Measurements from ENCODE around the gene RAX2. TPM values are rescaled to one million over a fixed set of nuclear protein-coding genes. Genes with fewer than 3 reads are reported as not detected.

RAX2 gene
- total RNA-seq, 1 donor from 2014 or later = not detected

DNA sequence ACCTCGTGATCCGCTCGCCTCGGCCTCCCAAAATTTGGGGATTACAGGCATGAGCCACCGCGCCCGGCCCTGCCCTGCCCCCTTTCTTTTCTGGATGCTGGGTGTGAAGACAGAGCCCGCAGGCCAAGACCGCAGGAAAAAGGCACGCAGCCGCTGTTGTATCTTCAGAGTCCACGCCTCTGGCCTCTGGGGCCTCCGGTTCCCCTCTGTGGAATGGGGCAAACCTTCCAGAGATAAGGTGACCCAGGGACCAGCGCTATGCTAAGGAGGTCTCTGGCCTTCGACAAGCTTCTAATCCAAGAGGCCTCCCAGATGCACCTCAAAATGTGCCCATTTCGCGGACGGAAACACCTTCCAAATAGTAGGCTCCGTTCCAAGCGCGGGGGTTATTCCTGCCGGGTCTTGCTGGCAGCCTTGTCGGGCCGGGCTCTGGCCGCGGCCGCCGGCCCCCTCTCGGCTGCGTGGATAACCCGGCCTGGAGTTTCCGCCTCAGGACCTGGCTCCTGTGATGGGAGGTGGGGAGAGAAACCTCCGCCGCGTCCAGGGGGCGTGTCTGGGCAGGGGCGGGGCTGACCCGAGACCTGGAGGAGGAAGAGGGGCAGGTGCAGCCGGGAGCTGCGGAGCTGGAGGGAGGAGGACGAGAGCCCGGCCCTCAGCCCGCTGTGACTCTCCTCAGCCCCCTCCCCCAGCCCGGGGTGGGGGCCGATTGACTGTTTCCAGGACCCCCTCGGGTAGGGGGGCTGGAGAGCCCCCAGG, 50.7 kb downstream of the RAX2 start:
- H3K4me1 ChIP-seq = peaks cover 12% of the 10 kb centered on the region
- TF ChIP-seq CTCF (IDR thresholded peaks at IDR 0.05) (peak in 1 of 3 experiments; percentile 21), POLR2AphosphoS5 (IDR thresholded peaks at IDR 0.05; ENCODE audit: insufficient read depth in 1 of 2, low read depth in 1 of 2) (peak; percentile 47 to 68), POLR2A (IDR thresholded peaks at IDR 0.05) (peak in 1 of 2 donors; percentile 50)
- no peaks in the 10 kb centered on the region for H3K9me3 ChIP-seq
- H3K27ac ChIP-seq = no peak overlapping the region
- intact Hi-C loops (cut with DNase I) = no loop called here
- peak overlapping the region; percentile 22 to 26 for H3K4me3 ChIP-seq
- no peak for DNase-seq (ENCODE audit: extremely low spot score in 2 of 2)
- H3K27me3 ChIP-seq = peaks cover 6% of the 10 kb centered on the region
- H3K36me3 ChIP-seq = no peaks in the 10 kb centered on the region

GRCh38 chr19:3720349-3720917, 51.6 kb downstream of the RAX2 start:
- H3K4me3 ChIP-seq = no peak overlapping the region
- H3K9me3 ChIP-seq = no peaks in the 10 kb centered on the region
- TF ChIP-seq POLR2AphosphoS5 (IDR thresholded peaks at IDR 0.05; ENCODE audit: insufficient read depth in 1 of 2, low read depth in 1 of 2) = no peak
- TF ChIP-seq CTCF (IDR thresholded peaks at IDR 0.05) = no peak
- no peak for TF ChIP-seq POLR2A (IDR thresholded peaks at IDR 0.05)
- H3K4me1 ChIP-seq = peaks cover 12% of the 10 kb centered on the region
- H3K27ac ChIP-seq = no peak overlapping the region
- H3K36me3 ChIP-seq = no peaks in the 10 kb centered on the region
- peaks cover 6% of the 10 kb centered on the region for H3K27me3 ChIP-seq
- intact Hi-C loops (cut with DNase I) = no loop called here
- no peak for DNase-seq (ENCODE audit: extremely low spot score in 2 of 2)

- peaks cover 12% of the 10 kb centered on the region for H3K4me1 ChIP-seq
- intact Hi-C loops (cut with DNase I) = no loop called here
- no peak overlapping the region for H3K27ac ChIP-seq
- H3K4me3 ChIP-seq = no peak overlapping the region
- no peaks in the 10 kb centered on the region for H3K9me3 ChIP-seq
- DNase-seq (ENCODE audit: extremely low spot score in 2 of 2) = no peak
- H3K27me3 ChIP-seq = peaks cover 6% of the 10 kb centered on the region
- no peak for TF ChIP-seq POLR2AphosphoS5 (IDR thresholded peaks at IDR 0.05; ENCODE audit: insufficient read depth in 1 of 2, low read depth in 1 of 2)
- no peak for TF ChIP-seq CTCF (IDR thresholded peaks at IDR 0.05)
- no peak for TF ChIP-seq POLR2A (IDR thresholded peaks at IDR 0.05)
- no peaks in the 10 kb centered on the region for H3K36me3 ChIP-seq
These were observed 52.2 kb downstream of the RAX2 start for GRCh38 chr19:3719868-3720267.

Small RNA genes lying within 50 kb of the gene (small RNA-seq; reads per million reads assigned to genes)
- not detected for gene AC005777.1

Other genes with a start within 250 kb of the RAX2 start
- gene TEKTIP1, start 233.1 kb downstream of the RAX2 start, total RNA-seq = not detected
- gene MFSD12, start 214.6 kb downstream of the RAX2 start, total RNA-seq = 48.4 TPM
- 92.8 TPM for gene HMG20B, start 199.3 kb downstream of the RAX2 start, total RNA-seq
- gene GIPC3, start 186.8 kb downstream of the RAX2 start, total RNA-seq = 0.25 TPM
- gene TBXA2R, start 165.4 kb downstream of the RAX2 start, total RNA-seq = 1.7 TPM
- gene CACTIN, start 145.4 kb downstream of the RAX2 start, total RNA-seq = 36.3 TPM
- 24.1 TPM for gene PIP5K1C, start 71.8 kb downstream of the RAX2 start, total RNA-seq
- 17.7 TPM for gene TJP3, start 63.8 kb downstream of the RAX2 start, total RNA-seq
- 46.2 TPM for gene APBA3, start 10.5 kb downstream of the RAX2 start, total RNA-seq
- gene MRPL54, start 9.5 kb downstream of the RAX2 start, total RNA-seq = 30.4 TPM
- gene MATK, start 14.2 kb upstream of the RAX2 start, total RNA-seq = 1.2 TPM
- not detected for gene ZFR2, start 96.8 kb upstream of the RAX2 start, total RNA-seq
- 0.98 TPM for gene ATCAY, start 108.5 kb upstream of the RAX2 start, total RNA-seq
- not detected for gene NMRK2, start 160.8 kb upstream of the RAX2 start, total RNA-seq
- 62.4 TPM for gene DAPK3, start 198.9 kb upstream of the RAX2 start, total RNA-seq
- 1,702 TPM for gene EEF2, start 213.2 kb upstream of the RAX2 start, total RNA-seq
- 14.0 TPM for gene PIAS4, start 235.5 kb upstream of the RAX2 start, total RNA-seq